Measurements from ENCODE around the gene GNRHR.
"Not testable (repeated sequence)": the region's sequence is repeated elsewhere in the genome, so short reads cannot be mapped to it uniquely, and the experiment has no call there.

Gene GNRHR

GRCh38 chr4:67754288-67754687 is at the start of gene GNRHR:
Gene GNRHR (minus strand): TSS chr4:67754388. CDS start chr4:67754335, 53 bp downstream.
- DNase-seq (ENCODE audit: low spot score): no peak

GRCh38 chr4:67796810-67797209 is 42.6 kb upstream of the GNRHR start:
- no peak for DNase-seq (ENCODE audit: low spot score)

- no peak for DNase-seq (ENCODE audit: low spot score)
These were observed 36.5 kb upstream of the GNRHR start for GRCh38 chr4:67790721-67791120.

- DNase-seq (ENCODE audit: low spot score): no peak
These were observed 33.1 kb upstream of the GNRHR start for GRCh38 chr4:67787311-67787710.

DNA sequence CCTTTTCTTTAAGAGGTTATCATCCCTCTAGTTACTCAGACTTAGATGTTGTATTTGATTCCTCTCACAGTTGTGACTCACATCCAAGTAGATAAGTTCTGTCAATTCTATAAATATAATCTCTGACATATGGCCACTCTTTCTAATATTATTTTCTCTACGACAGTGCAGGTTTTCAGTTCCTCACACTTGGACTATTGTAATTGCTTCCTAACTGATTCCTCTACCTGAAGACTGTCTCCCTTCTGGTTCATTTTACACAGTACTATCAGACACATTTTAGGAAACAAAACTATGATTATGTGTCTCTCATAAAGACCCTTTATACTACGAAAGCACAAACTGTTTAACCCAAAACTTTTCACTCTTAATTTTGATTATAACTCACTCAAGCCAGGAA is 31.3 kb upstream of the GNRHR start:
- no peak for DNase-seq (ENCODE audit: low spot score)

DNA sequence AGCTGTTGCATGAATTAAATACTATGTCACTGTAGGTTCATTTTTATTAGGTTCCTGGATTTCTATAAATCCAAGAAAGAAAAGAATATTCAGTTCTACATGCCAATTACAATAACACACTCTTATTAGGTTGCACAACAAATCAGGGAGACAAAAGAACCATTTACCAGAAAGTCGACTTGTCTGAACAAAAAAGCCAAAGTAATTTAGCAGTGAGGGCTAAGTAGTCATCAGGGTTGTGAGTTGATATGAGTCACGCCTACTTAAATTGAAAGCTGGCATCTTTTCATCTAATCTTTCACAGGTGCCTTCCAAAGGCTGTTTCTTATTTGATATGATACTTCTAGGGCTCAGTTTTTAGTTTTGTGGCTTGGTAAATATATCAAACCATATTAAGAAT is 25.4 kb upstream of the GNRHR start:
- no peak for DNase-seq (ENCODE audit: low spot score)

GRCh38 chr4:67776746-67777145 is 22.6 kb upstream of the GNRHR start:
- DNase-seq (ENCODE audit: low spot score): no peak

DNA sequence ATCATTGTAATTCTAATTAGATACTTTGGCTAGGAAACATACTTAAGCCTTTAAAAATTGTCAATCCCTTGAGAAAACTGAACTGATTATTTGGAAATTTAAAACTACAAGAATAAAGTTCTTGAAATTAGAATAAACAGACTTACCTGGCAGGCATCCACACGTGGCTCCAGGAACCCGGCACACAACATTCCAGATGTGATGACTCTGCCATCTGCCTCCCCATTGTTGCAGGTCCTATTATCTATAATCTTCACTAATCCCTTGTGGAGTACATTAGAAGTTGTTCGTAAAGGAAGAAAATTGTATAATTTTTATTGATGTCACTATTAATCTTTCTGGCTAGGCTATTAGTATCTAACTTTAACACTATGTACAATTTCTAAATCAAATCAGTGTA is 16.2 kb upstream of the GNRHR start:
- no peak for DNase-seq (ENCODE audit: low spot score)

DNA sequence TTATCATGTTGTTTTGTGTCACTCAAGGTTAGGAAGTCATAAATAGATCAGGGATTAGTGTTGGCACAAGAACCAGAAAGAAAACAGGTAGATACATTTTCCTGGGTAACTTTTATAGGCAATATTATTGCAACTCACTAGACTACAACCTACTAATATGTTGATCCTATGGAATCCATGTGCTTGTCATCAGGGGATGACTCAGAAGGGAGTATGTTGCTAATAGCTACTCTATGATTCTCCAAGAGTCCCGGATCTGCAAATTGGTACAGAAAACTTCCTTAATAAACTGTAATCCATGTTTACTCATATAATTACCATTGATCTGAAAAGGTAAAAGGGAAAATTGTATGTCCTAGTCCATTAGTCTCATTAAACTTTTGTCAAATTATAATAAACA is 11.7 kb upstream of the GNRHR start:
- DNase-seq (ENCODE audit: low spot score): no peak

DNA sequence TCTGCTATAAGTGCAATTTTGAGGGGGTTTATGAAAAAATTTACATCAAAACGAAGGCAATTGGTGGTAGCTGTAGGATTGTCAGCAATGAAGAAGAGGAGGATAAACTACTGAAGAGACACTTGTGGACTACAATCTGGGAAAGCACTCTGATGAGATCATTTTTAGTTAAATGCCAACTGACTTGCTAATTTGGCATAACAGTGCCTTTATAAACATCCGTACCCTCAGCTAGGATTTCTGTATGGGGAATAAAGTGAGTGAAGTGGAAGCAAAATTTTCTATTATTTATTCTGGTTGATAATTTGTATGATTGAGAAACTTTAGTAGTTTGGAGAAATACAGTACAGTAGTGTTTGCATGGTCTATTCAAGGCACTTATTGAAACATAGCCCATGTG is 11.2 kb upstream of the GNRHR start:
- no peak for DNase-seq (ENCODE audit: low spot score)

GRCh38 chr4:67764183-67764582 is 10.0 kb upstream of the GNRHR start:
- no peak for DNase-seq (ENCODE audit: low spot score)

DNA sequence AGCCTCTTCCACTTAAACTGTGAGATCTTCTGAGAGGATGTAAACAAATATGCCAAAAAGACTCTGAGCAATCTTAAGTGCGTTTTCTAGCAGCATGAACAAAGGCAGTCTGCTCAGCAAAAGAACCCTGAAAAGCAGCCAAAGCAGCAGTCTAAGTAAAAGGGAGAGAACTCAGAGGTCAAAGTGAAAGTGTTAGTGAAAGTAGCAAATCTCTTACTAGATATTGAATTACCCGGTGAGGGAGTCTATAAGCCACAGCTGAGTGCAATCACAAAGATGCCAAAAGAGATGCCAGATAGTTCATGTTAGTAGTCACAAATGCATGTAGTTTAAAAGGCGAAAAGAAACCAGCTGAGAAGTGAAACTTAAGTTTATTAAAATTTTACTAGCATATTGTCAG is 7.9 kb upstream of the GNRHR start:
- DNase-seq (ENCODE audit: low spot score): peak; percentile 4

DNA sequence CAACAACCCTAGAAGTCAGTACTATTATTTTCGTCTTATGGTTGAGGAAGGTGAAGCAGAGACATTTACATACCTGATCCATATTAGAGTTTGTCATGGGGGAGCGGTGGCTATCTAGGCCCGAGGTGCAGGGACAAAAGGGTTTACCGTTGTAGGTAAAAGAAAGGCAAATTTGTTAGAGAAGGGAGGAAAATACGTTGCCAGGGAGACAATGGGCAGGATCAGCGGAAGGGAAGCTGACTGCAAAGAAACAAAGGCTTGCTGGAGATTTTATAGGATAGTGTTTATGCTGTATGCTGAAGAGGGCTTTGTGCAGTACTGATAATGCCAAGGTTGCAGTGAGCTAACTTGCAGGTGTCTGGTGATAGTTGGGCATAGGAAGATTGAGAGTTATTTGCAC is 2.8 kb upstream of the GNRHR start:
- not testable (repeated sequence) for DNase-seq (ENCODE audit: low spot score)

- no peak for DNase-seq (ENCODE audit: low spot score)
These were observed 1.8 kb upstream of the GNRHR start for GRCh38 chr4:67755974-67756373.

DNA sequence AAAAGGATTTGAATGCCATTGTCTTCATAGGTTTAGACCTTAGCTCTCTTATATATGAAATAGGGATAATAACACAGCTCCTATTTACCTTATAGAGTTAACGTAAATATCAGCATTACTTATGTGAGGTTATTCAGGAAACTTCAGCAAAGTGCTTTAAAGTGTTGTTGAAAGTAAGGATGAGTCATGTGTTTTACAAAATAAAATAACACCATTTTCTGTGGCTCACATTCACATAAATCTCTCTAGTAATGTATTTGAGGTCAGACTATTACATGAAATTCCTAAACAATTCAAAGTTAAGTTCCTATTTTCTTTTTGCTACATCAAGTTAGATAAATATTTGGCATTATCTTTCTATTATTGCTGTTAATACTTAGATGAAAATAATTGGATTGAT is 2.9 kb downstream of the GNRHR start:
- no peak for DNase-seq (ENCODE audit: low spot score)

DNA sequence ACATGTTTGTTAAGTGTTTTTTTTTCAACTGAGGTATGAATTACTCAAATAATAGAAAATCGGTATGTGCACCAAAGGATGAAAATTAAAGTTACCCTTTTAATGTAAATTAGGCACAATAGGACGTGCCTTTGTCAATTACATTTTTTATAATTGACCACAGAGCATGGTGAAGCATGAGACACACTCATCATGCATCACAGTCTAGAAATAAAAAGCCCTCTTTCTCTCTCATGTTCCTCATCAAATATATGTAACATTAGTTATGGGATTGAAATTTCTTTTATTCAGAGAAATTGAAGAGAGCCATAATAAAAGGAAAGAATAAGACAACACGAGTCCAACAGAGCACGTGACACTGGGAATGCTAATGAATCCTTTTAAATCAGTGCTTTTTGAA is 3.5 kb downstream of the GNRHR start:
- DNase-seq (ENCODE audit: low spot score): no peak

DNA sequence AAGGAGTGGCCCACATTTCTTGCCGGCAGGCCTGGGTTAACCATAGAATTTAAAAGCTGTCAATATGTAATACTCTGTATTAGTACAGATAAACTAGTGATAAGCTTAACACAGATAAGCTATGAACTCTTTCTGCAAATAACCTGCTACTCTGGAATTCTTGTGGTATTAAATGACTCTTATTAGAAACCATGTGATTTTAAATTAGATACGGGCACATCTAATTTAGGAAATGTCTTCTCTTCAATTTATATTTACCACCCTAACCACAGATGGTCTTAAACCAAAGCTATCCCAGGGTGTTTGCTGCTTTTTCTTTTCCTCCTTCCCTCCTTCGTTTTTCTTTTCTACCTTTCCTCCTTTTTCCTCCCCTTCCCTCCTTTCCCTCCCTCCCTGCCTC is 4.9 kb downstream of the GNRHR start:
- DNase-seq (ENCODE audit: low spot score): no peak

DNA sequence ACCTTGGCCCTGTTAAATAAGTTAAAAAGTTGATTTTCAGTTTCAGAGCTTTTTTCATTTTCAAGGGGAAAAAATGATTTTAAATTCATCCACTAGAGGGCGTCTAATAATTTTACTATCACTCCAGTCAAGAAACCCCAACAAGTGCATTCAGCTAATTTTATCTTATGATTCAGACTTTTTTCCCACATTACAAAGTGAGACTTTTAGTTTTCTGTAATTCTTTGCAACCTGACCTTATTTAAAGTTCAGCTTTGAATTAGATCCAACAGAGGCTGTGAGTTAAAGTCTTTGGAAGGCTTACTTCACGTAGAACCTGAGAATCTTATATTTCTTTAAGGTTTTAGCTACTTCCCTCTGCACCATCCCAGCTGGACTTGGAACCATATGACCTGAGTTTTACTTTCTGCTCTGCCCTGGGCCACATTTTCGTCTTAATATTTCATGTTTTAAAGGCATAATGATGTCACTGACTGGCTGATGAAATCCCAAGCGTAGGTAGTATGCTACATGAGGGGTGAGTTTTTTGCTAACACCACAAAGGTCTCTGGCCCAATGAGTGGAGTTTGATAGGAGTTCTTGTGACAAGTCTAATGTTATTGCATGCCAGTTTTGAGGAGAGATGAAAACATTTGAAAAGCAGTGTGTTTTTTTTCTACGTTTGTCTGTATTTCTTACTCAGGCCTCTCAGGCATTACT is 7.2 kb downstream of the GNRHR start:
- DNase-seq (ENCODE audit: low spot score): peak; percentile 38

DNA sequence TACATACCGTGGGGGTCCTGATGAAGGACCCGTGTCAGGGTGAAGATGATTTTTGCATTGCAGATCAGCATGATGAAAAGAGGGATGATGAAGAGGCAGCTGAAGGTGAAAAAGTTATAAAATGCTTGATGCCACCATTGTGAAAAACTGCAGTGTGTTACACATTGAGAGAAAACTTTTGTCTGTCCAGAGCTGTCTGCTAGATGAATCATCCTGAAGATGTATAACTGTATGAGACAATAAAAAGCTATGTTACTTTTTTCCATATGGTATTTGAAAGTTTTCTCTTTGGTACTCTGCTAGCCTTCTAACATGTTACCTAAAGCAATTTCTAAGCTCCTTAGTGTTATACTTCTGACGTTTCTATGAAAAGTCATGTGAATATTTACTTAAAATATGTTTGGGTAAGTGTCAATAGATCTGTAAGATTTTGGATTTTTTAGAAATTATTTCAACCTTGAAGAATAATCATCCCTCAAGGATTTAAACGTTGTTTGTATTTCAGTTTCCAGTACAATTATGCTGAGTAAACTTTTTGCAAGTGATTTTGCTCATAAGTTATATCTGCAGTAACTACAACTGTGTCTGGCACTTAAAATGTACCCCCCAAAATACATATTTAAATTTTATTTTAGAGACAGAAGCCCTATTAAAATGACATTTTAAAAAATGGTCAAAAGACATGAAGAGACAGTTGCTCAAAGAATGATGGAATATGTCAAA is 9.5 kb downstream of the GNRHR start:
- DNase-seq (ENCODE audit: low spot score): no peak

- no peak for DNase-seq (ENCODE audit: low spot score)
These were observed 11.0 kb downstream of the GNRHR start for GRCh38 chr4:67743194-67743593.

- DNase-seq (ENCODE audit: low spot score): no peak
These were observed 17.9 kb downstream of the GNRHR start for GRCh38 chr4:67736262-67736661.

- no peak for DNase-seq (ENCODE audit: low spot score)
These were observed 18.9 kb downstream of the GNRHR start for GRCh38 chr4:67735325-67735724.

DNA sequence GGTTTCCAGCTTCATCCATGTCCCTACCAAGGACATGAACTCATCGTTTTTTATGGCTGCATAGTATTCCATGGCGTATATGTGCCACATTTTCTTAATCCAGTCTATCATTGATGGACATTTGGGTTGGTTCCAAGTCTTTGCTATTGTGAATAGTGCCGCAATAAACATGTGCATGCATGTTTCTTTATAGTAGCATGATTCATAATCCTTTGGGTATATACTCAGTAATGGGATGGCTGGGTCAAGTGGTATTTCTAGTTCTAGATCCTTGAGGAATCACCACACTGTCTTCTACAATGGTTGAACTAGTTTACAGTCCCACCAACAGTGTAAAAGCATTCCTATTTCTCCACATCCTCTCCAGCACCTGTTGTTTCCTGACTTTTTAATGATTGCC is 23.7 kb downstream of the GNRHR start:
- DNase-seq (ENCODE audit: low spot score): not testable (repeated sequence)
